Upper lobe of left lung (tissue), 6 donors: ENCODE results near the gene CRYZL1. TPM values are rescaled to one million over a fixed set of nuclear protein-coding genes. Genes with fewer than 3 reads are reported as not detected.
A peak's percentile ranks its signal among the peaks of the same experiment; 100 is the strongest.

Source experiments
- ATAC-seq, 2 donors: fragments of 200-7000 bp; cut with Tn5 transposase; one replicate each; pipeline ENCODE4 v1.9.1; 2022; ENCODE audit warnings: mild to moderate bottlenecking in 2 of 2, moderate library complexity in 2 of 2; ENCODE audit not compliant: low FRiP score in 2 of 2
- DNase-seq, 2 donors: peaks; one replicate each; pipeline ENCODE4 v3.0.0-alpha.2; 2019 to 2020
- H3K27ac ChIP-seq, 4 donors: fragments of 200-600 bp; sonication (generic); one replicate each; pipeline ENCODE4 v1.5.1; 2016 to 2019
- H3K27me3 ChIP-seq, 4 donors: fragments of 200-600 bp; sonication (generic); one replicate each; pipeline ENCODE4 v1.5.1; 2017 to 2019
- H3K36me3 ChIP-seq, 4 donors: fragments of 200-600 bp; sonication (generic); one replicate each; pipeline ENCODE4 v1.5.1; 2016 to 2019
- H3K4me1 ChIP-seq, 4 donors: fragments of 200-600 bp; sonication (generic); one replicate each; pipeline ENCODE4 v1.5.1; 2018 to 2019
- H3K4me3 ChIP-seq, 4 donors: fragments of 200-600 bp; sonication (generic); one replicate each; pipeline ENCODE4 v1.5.1; 2017 to 2019; ENCODE audit warnings: mild to moderate bottlenecking in 2 of 4, moderate library complexity in 1 of 4
- H3K9me3 ChIP-seq, 4 donors: fragments of 200-600 bp; sonication (generic); one replicate each; pipeline ENCODE4 v1.5.1; 2018 to 2019
- EP300 ChIP-seq, 4 donors: sonication (generic); formaldehyde crosslinking; IDR thresholded peaks; one replicate each; pipeline ENCODE4 v1.5.1; 2017; ENCODE audit warnings: antibody characterized with exemption in 4 of 4, control low read depth in 2 of 4
- POLR2A ChIP-seq, 4 donors: fragments of 450-650 bp; IDR thresholded peaks; one replicate each; pipeline ENCODE4 v1.5.1; 2016 to 2017; ENCODE audit warnings: antibody characterized with exemption in 4 of 4, mild to moderate bottlenecking in 2 of 4
- POLR2AphosphoS5 ChIP-seq, 2 donors: sonication (generic); formaldehyde crosslinking; IDR thresholded peaks; one replicate each; pipeline ENCODE4 v1.5.1; 2017; ENCODE audit warnings: antibody characterized with exemption in 2 of 2
- WGBS, 2 donors: methylation state at CpG; one replicate each; pipeline ENCODE4 v1.1.5; 2017 to 2018; 5-methylcytosine and 5-hydroxymethylcytosine counted together
- total RNA-seq, 6 donors: library from RNA; depleted of rRNA in 4 of 6; stranded (reverse); fragments of >200 nt in 4 of 6; gene quantifications; one replicate each; pipeline versions ENCODE4 v1.1.0 to v1.2.1, GENCODE V29; 2016 to 2021
- TF ChIP-seq, protein P1 (sequence below), 6 experiments: fragments of 450-650 bp in 4 of 6; fragments of 200-600 bp in 2 of 6; sonication (generic) in 2 of 6; IDR thresholded peaks; one replicate each; pipeline ENCODE4 v1.5.1; 2016 to 2019; ENCODE audit warnings: antibody characterized with exemption in 6 of 6
- donor health status: DM: no; HTN: no; CAD: no; lungs with moderate emphysema.
- donor health status: DM: no; HTN: yes; CAD: no; lungs with severe emphysema.

Gene CRYZL1
- total RNA-seq, 6 donors from 2014 or later = 20.2 to 80.7 (median 31.7) TPM

DNA sequence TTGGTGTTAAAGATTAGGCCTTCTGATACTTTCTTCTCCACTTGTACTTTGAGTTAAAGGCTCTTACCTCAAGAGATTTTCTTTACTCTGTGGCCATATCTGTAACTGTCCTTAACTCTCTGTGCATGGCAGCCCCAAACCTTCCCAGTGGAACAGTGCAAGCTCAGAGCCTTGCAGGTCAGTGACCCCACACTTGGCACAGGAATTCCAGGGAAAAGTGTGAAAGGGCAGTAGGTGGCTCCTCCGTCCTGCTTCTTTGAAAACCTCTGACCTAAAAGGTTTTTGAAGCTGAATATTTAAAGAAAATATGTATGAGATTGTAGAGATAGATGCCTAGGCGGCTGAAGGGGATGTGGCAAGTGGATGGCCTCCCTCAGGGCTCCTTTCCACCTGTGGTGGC lies 27.1 kb upstream of the CRYZL1 start:
- H3K36me3 ChIP-seq = no peaks in the 10 kb centered on the region
- 92 to 93% methylated on average over 2 of the region's 2 CpGs for WGBS, 2 donors

GRCh38 chr21:33668180-33668579 lies 26.6 kb upstream of the CRYZL1 start:
- WGBS, 2 donors = 68 to 70% methylated on average over 4 of the region's 4 CpGs
- Histone ChIP-seq H3K4me3 (no peak overlapping the region), H3K27ac (no peak overlapping the region), H3K36me3 (no peaks in the 10 kb centered on the region), H3K27me3 (no peaks in the 10 kb centered on the region), H3K4me1 (no peaks in the 10 kb centered on the region), H3K9me3 (no peaks in the 10 kb centered on the region)
- TF ChIP-seq POLR2A (IDR thresholded peaks at IDR 0.05) = no peak
- ATAC-seq = peak in 1 of 2 donors; percentile 52
- DNase-seq = no peak

More for the DNA sequence above, 27.1 kb upstream of the CRYZL1 start:
- TF ChIP-seq EP300 (IDR thresholded peaks at IDR 0.05) = no peak
- TF ChIP-seq POLR2AphosphoS5 (IDR thresholded peaks at IDR 0.05) = no peak
- TF ChIP-seq, protein P1, sequence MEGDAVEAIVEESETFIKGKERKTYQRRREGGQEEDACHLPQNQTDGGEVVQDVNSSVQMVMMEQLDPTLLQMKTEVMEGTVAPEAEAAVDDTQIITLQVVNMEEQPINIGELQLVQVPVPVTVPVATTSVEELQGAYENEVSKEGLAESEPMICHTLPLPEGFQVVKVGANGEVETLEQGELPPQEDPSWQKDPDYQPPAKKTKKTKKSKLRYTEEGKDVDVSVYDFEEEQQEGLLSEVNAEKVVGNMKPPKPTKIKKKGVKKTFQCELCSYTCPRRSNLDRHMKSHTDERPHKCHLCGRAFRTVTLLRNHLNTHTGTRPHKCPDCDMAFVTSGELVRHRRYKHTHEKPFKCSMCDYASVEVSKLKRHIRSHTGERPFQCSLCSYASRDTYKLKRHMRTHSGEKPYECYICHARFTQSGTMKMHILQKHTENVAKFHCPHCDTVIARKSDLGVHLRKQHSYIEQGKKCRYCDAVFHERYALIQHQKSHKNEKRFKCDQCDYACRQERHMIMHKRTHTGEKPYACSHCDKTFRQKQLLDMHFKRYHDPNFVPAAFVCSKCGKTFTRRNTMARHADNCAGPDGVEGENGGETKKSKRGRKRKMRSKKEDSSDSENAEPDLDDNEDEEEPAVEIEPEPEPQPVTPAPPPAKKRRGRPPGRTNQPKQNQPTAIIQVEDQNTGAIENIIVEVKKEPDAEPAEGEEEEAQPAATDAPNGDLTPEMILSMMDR (IDR thresholded peaks at IDR 0.05) = no peak
- no peak for TF ChIP-seq POLR2A (IDR thresholded peaks at IDR 0.05)
- no peaks in the 10 kb centered on the region for H3K9me3 ChIP-seq
- no peak overlapping the region for H3K27ac ChIP-seq
- no peaks in the 10 kb centered on the region for H3K27me3 ChIP-seq
- no peak for ATAC-seq
- H3K4me3 ChIP-seq = no peak overlapping the region
- no peaks in the 10 kb centered on the region for H3K4me1 ChIP-seq
- DNase-seq = no peak

- H3K36me3 ChIP-seq = no peaks in the 10 kb centered on the region
- WGBS, 2 donors = 79 to 90% methylated on average over 6 of the region's 6 CpGs
- no peak for DNase-seq
- no peaks in the 10 kb centered on the region for H3K27me3 ChIP-seq
- H3K27ac ChIP-seq = no peak overlapping the region
- no peaks in the 10 kb centered on the region for H3K9me3 ChIP-seq
- TF ChIP-seq EP300 (IDR thresholded peaks at IDR 0.05) = no peak
- TF ChIP-seq, protein P1 (IDR thresholded peaks at IDR 0.05) = no peak
- no peak for TF ChIP-seq POLR2A (IDR thresholded peaks at IDR 0.05)
- no peak for TF ChIP-seq POLR2AphosphoS5 (IDR thresholded peaks at IDR 0.05)
- ATAC-seq = no peak
- H3K4me1 ChIP-seq = no peaks in the 10 kb centered on the region
- H3K4me3 ChIP-seq = no peak overlapping the region
Observed at GRCh38 chr21:33667636-33668035, 26.1 kb upstream of the CRYZL1 start.

DNA sequence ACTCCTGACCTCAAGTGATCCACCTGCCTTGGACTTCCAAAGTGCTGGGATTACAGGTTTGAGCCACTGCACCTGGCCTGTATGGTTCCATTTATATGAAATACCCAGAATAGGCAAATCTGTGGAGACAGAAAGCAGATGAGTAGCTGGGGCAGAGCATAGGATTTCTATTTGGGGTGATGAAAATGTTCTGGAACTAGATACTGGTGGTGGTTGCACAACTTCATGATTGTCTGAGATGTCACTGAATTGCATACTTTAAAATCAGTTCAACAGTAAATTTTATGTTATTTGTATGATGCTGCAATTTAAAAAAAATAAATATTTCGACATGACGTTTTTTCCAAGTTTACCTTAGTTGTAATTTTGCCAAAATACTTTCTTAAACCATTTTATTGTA lies 24.6 kb upstream of the CRYZL1 start:
- DNase-seq = no peak
- 86 to 87% methylated on average over 2 of the region's 2 CpGs for WGBS, 2 donors
- no peak for ATAC-seq
- no peaks in the 10 kb centered on the region for H3K9me3 ChIP-seq
- no peaks in the 10 kb centered on the region for H3K36me3 ChIP-seq
- no peaks in the 10 kb centered on the region for H3K27me3 ChIP-seq
- no peak overlapping the region for H3K27ac ChIP-seq
- H3K4me1 ChIP-seq = no peaks in the 10 kb centered on the region
- TF ChIP-seq, protein P1 (IDR thresholded peaks at IDR 0.05) = no peak
- TF ChIP-seq POLR2AphosphoS5 (IDR thresholded peaks at IDR 0.05) (no peak), POLR2A (IDR thresholded peaks at IDR 0.05) (no peak), EP300 (IDR thresholded peaks at IDR 0.05) (no peak)
- no peak overlapping the region for H3K4me3 ChIP-seq

- Histone ChIP-seq H3K36me3 (no peaks in the 10 kb centered on the region), H3K27me3 (no peaks in the 10 kb centered on the region), H3K27ac (no peak overlapping the region), H3K9me3 (no peaks in the 10 kb centered on the region), H3K4me1 (no peaks in the 10 kb centered on the region), H3K4me3 (no peak overlapping the region)
- 97 to 100% methylated on average over 3 of the region's 3 CpGs for WGBS, 2 donors
- ATAC-seq = no peak
- TF ChIP-seq, protein P1 (IDR thresholded peaks at IDR 0.05) = no peak
- TF ChIP-seq POLR2AphosphoS5 (IDR thresholded peaks at IDR 0.05) = no peak
- no peak for TF ChIP-seq POLR2A (IDR thresholded peaks at IDR 0.05)
- no peak for TF ChIP-seq EP300 (IDR thresholded peaks at IDR 0.05)
- DNase-seq = no peak
Observed at GRCh38 chr21:33664135-33664534, 22.6 kb upstream of the CRYZL1 start.
